GM12872 (cell line): ENCODE measurements around the gene SPHK2.

Experiments used
- CTCF ChIP-seq: IDR thresholded peaks from 3 replicates; pipeline ENCODE4 v1.5.1; 2011; ENCODE audit warnings: low read depth, mild to moderate bottlenecking, low read length, moderate library complexity; ENCODE audit not compliant: insufficient read depth

SPHK2 gene

GRCh38 chr19:48627201-48627864 lies 8.0 kb downstream of the SPHK2 start:
- no peak for TF ChIP-seq CTCF

GRCh38 chr19:48627865-48628314 lies 8.6 kb downstream of the SPHK2 start:
- TF ChIP-seq CTCF = no peak

DNA sequence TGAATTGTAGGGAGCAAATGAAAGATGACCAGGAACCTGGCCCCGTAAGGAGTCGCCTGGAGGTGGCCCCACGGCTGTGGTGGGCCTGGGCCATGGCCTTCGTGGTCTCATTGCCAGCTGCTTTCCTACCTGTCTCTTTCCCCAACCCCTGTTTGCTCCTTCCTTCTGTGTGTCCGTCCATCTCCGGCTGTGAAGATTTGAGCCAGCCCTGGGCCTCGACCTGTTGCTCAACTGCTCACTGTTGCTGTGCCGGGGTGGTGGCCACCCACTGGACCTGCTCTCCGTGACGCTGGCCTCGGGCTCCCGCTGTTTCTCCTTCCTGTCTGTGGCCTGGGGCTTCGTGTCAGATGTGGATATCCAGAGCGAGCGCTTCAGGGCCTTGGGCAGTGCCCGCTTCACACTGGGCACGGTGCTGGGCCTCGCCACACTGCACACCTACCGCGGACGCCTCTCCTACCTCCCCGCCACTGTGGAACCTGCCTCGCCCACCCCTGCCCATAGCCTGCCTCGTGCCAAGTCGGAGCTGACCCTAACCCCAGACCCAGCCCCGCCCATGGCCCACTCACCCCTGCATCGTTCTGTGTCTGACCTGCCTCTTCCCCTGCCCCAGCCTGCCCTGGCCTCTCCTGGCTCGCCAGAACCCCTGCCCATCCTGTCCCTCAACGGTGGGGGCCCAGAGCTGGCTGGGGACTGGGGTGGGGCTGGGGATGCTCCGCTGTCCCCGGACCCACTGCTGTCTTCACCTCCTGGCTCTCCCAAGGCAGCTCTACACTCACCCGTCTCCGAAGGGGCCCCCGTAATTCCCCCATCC lies 9.4 kb downstream of the SPHK2 start:
- TF ChIP-seq CTCF = no peak

DNA sequence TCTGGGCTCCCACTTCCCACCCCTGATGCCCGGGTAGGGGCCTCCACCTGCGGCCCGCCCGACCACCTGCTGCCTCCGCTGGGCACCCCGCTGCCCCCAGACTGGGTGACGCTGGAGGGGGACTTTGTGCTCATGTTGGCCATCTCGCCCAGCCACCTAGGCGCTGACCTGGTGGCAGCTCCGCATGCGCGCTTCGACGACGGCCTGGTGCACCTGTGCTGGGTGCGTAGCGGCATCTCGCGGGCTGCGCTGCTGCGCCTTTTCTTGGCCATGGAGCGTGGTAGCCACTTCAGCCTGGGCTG lies 9.9 kb downstream of the SPHK2 start:
- no peak for TF ChIP-seq CTCF

- no peak for TF ChIP-seq CTCF
Measured at GRCh38 chr19:48629599-48630295, 10.4 kb downstream of the SPHK2 start.

GRCh38 chr19:48630296-48631063 lies 11.2 kb downstream of the SPHK2 start:
- no peak for TF ChIP-seq CTCF

- TF ChIP-seq CTCF = no peak
Measured at GRCh38 chr19:48631225-48631624, 11.9 kb downstream of the SPHK2 start.
